GM18873 (cell line): Measurements from ENCODE around the gene AMN.
"Not testable (repeated sequence)": the region's sequence is repeated elsewhere in the genome, so short reads cannot be mapped to it uniquely, and the experiment has no call there.

ENCODE experiments used
- ATAC-seq: cut with Tn5 transposase; IDR thresholded peaks from one replicate; pipeline ENCODE4 v1.9.1; 2021; ENCODE audit warnings: mild to moderate bottlenecking, moderate library complexity, moderate number of reproducible peaks; ENCODE audit not compliant: unreplicated experiment, low FRiP score

Gene AMN

GRCh38 chr14:102926840-102927239, 4.4 kb downstream of the AMN start:
- ATAC-seq = not testable (repeated sequence)

DNA sequence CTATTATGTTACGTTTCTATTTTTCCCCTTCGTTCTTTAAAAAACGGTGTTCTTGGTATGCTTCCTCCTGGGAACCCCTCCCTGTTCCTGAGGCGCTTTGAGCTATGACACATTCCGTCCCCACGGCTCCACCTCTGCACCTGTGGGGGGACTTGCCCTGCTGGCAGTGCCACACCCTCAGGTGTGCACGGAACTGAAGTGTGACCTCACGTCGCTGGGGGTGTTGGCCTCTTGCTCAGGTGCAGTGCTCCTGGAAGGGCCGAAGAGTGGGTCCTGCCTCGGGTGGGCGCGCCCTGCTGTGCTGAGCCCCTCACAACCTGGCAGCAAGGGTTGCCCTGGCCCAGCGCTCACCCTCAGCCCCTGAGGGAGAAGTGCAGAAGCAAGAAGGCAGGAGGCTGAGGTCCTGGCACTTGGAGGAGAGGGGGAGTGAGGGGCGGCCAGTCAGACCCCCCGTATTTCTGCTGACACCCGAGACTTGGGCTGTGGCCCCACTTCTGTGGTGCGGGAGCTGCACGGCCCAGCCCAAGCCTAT, 4.9 kb downstream of the AMN start:
- ATAC-seq = no peak

DNA sequence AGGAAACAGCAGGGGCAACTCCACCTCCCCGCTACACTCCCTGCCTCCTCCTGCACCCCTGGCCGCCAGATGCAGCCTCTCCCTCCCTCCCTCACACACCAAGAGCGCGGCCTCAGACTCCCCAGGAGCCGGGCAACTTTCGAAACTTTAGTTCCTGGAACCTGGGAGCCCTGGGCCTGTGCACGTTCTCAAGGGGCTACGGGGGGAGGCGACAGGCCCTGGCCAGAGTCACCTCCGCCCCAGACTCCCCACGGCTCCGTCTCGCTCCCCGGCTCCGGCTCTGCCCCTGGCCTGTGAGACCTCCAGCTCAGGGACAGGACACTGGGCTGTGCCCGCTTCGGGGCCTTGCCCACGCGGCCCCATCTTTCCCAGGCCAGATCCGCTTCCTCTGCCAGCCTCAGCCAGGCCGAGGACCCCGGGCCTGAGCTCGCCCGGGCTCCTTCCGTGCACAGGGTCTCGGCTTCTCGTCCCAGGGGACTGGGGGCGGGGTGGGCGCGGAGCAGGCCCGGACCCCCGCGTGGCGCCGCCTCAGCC, 5.5 kb downstream of the AMN start:
- ATAC-seq = no peak

DNA sequence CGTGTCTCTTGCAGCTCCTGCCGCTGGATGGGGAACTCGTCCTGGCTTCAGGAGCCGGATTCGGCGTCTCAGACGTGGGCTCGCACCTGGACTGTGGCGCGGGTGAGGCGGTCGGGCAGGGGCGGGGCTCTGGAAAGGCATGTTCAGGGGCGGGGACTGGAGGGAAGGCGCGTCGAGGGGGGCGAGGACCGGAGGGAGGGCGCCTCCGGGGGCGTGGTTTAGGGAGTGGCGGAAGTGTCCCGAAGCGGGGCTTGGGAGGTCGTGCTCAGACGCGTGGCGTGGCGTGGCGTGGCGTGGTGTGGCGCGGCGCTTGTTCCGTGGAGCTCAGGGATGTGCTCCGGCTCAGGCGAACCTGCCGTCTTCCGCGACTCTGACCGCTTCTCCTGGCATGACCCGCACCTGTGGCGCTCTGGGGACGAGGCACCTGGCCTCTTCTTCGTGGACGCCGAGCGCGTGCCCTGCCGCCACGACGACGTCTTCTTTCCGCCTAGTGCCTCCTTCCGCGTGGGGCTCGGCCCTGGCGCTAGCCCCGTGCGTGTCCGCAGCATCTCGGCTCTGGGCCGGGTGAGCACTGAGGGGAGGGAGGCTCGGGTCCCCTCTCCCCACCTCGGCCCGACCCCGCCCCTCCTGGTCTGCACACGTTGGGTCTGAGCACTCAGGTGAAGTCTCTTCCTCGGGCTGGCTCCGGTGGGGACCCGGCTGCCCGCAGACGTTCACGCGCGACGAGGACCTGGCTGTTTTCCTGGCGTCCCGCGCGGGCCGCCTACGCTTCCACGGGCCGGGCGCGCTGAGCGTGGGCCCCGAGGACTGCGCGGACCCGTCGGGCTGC, 6.2 kb downstream of the AMN start:
- ATAC-seq = no peak

GRCh38 chr14:102929241-102930137, 7.0 kb downstream of the AMN start:
- ATAC-seq = no peak

- no peak for ATAC-seq
Observed at GRCh38 chr14:102930138-102930752, 7.8 kb downstream of the AMN start.

DNA sequence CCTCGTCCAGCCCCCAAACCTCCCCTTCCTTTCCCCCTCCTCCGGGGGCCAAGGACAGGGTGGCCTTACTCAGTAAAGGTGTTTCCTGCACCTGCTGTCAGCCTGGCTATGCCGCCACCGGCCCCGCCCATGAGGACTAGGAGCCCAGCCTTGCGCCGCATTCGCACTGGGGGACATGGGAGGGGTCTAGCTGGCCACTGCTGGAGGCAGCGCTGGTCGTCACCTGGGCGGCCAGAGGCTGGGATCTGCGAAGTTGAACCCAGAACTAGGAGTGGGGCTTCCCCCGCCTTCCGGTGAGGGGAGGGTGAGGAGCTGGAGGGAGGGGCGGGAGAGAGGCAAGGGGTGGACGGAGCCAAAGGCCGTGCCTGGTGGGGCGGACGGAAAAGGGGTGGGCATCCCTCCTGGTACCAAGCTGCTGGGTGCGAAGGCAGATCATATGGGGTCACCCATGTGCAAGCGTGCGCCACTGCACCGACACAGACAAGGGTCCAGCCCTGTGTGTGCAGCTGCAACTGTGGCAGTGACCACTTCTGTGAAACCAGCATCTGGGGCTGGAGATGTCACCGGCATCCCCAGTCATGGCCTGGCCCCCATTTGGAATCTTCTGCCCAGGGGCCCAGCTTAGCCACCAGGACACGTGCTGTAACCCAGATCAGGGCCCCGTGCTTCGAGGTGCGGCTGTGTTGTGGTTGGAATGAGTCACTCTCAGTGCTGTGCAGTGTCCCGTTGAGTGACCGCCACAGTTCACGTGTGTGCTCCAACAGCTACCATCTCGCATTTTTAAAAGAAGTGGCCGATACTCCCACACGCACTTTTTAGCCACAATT, 8.5 kb downstream of the AMN start:
- ATAC-seq = no peak

DNA sequence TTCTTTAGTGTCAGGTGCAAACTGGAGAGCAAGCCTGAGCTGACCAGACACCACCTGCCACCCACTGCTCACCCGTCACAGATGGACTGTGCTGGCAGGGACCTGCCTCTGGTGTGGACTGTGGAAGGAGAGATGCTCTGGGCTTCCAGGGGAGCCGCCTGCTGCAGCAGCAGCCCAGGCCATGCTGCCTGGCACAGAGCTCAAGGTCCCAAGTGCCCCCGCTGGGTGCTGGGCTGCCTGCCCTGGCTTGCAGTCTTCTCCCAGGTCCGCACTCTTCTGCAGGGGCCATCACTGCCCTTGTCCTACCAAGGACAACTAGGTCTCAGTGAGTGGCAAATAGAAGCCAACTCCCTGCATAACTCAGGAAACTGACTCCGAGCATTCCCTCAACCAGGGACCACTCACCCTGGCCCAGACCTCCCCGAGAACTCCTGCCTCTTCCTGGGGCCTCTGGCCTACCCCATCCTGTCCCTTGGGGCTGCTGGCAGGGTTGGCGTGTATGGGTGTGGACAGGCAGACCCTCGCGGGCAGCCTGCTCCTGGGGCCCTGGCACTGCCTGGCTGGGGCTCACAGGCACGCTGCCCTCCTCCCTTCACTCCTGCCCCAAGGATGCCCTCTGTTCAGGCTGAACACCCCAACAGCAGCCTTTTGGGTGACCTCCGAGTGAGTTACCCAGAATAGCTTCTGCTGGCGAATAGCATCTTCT, 9.3 kb downstream of the AMN start:
- no peak for ATAC-seq

- ATAC-seq = no peak
Observed at GRCh38 chr14:102932484-102933248, 10.2 kb downstream of the AMN start.

DNA sequence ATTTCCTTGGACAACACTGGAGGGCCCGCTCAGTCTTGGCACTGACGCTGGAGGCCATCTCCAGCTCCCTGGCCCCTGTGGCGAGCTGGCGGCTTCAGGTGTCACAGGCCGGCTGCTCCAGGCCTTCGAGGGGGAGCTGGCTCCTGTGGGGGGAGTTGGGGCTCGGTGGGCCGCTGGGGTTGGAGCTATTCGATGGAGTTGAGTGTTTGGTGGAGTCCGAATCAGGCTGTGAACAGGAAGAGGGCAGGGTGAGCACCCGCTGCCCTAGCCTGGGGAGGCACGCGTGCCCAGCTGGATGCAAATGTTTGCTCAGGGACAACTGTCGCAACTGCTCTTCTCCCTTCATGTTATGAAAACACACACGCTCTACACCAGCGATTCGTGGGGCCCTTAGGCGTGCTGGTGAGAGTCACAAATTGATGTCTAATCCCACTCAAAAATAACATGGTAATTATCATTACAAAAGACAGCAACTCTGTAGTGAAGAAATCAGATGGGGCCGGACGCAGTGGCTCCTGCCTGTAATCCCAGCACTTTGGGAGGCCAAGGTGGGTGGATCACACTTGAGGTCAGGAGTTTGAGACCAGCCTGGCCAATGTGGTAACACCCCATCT, 11.3 kb downstream of the AMN start:
- ATAC-seq = no peak

GRCh38 chr14:102935756-102936155, 13.3 kb downstream of the AMN start:
- no peak for ATAC-seq

- no peak for ATAC-seq
Observed at GRCh38 chr14:102937331-102938175, 15.1 kb downstream of the AMN start.

DNA sequence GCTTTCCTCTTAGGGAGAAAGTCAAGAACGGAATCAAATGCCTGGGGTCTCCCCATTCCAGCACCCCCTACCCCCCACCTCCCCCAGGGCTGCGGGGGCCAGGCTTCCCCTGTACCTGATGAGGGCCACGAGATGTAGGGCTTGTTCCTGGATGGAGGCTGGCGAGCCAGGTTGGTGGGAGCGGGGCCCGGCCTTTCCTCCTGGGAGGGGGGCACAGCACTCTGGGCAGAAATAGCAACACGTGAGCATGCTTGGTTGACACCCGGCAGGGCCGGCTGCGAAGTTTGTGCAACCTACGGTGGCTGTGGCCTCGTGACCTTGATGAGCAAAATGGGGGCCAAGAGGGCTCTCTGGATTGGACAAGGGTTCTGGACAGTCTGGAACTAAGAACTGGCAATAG, 15.7 kb downstream of the AMN start:
- no peak for ATAC-seq

DNA sequence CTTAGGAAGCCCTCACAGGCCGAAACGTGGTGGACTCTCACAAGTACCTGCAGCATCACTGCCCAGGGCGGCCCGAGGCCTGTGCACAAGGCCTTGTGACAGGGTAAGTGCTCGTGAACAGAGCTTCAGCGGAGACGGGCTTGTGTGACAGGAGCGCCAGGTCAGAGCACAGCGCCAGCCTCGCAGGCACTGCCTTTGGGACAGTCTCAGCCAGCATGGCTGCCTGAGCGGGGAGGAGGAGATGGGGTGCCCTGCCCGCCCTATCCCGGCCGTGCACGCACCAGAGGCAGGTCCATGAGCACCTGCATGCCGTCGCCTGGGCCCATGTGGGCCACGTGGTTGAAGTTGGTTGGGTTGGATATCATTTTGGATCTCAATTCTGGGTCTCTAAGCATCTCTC, 16.9 kb downstream of the AMN start:
- no peak for ATAC-seq

DNA sequence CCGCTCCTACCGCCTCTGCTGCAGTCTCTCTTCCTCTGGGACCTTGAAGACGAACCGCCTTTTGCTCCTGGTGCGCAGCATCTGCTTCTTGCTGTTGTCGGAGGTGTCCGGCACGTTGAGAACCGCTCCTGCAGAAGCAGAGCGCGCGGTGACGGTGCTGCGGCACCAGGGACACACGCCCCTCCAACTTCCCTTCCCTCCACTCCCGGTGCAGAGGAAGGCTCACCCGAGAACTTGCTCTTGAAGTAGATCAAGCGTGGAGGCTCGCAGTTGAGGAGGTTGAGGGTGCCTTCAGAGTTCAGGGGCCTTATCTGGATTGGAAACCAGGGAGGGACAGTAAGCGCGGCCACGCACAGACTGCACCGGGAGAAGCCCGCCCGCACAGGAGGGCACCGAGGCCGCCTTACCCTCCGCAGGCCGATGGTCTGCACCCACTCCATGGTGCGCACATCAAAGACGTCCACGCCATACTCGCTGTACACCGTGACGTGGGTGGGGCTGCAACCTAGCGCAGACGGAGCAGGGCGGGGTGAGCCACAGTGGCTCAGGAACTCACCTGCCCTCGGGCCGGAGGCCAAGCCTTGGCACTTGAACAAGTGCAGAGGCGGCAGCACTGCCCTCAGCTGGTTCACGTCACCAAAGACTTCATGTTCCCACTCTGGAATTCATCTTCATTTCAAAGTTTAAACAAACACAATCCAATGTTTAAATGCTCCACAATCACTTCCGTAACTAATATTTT, 17.5 kb downstream of the AMN start:
- no peak for ATAC-seq

GRCh38 chr14:102940729-102941362, 18.4 kb downstream of the AMN start:
- ATAC-seq = no peak
